Stimulated activated CD8-positive, alpha-beta memory T cell treated with anti-CD3 and anti-CD28 coated beads, Interleukin-12 subunit alpha, Interleukin-12 subunit beta, amount 100 ng/mL, for 1 hour (primary cell): ENCODE results near the gene NLRC3.

Experiments used
- DNase-seq: peaks from one replicate; pipeline ENCODE4 v3.0.0-alpha.2; 2020; ENCODE audit warnings: low read depth

NLRC3 gene

GRCh38 chr16:3548445-3548844 is 28.8 kb downstream of the NLRC3 start:
- no peak for DNase-seq

GRCh38 chr16:3546986-3547682 is 30.1 kb downstream of the NLRC3 start:
- no peak for DNase-seq

GRCh38 chr16:3542601-3543373 is 34.4 kb downstream of the NLRC3 start:
- DNase-seq = no peak

GRCh38 chr16:3541527-3542155 is 35.6 kb downstream of the NLRC3 start:
- no peak for DNase-seq

GRCh38 chr16:3538222-3538621 is 39.0 kb downstream of the NLRC3 start:
- DNase-seq = no peak

- no peak for DNase-seq
These were observed 40.4 kb downstream of the NLRC3 start for GRCh38 chr16:3536851-3537250.

GRCh38 chr16:3536271-3536731 is 40.9 kb downstream of the NLRC3 start:
- DNase-seq = no peak

GRCh38 chr16:3534126-3534525 is 43.1 kb downstream of the NLRC3 start:
- no peak for DNase-seq

GRCh38 chr16:3532741-3533140 is 44.5 kb downstream of the NLRC3 start:
- DNase-seq = no peak

- no peak for DNase-seq
These were observed 46.8 kb downstream of the NLRC3 start for GRCh38 chr16:3530371-3530914.

- no peak for DNase-seq
These were observed 48.0 kb downstream of the NLRC3 start for GRCh38 chr16:3529175-3529574.

- no peak for DNase-seq
These were observed 48.8 kb downstream of the NLRC3 start for GRCh38 chr16:3528406-3528805.

GRCh38 chr16:3527216-3527829 is 49.9 kb downstream of the NLRC3 start:
- peak; percentile 17 for DNase-seq

- DNase-seq = no peak
These were observed 51.3 kb downstream of the NLRC3 start for GRCh38 chr16:3525951-3526350.

- no peak for DNase-seq
These were observed 53.9 kb downstream of the NLRC3 start for GRCh38 chr16:3523281-3523680.

GRCh38 chr16:3520841-3521240 is 56.4 kb downstream of the NLRC3 start:
- no peak for DNase-seq

GRCh38 chr16:3520413-3520812 is 56.8 kb downstream of the NLRC3 start:
- no peak for DNase-seq

- DNase-seq = no peak
These were observed 57.6 kb downstream of the NLRC3 start for GRCh38 chr16:3519581-3519980.

GRCh38 chr16:3518986-3519348 is 58.2 kb downstream of the NLRC3 start:
- no peak for DNase-seq

- DNase-seq = no peak
These were observed 58.8 kb downstream of the NLRC3 start for GRCh38 chr16:3518292-3518985.

GRCh38 chr16:3515897-3516296 is 61.3 kb downstream of the NLRC3 start:
- DNase-seq = no peak

- no peak for DNase-seq
These were observed 62.6 kb downstream of the NLRC3 start for GRCh38 chr16:3514621-3515020.
